Fibroblast of lung (primary cell): ENCODE measurements around the gene ATP6V0D1.

Experiments
- EZH2 ChIP-seq: IDR thresholded peaks from 2 replicates; pipeline ENCODE4 v1.5.1; 2012; ENCODE audit warnings: low read length, control low read depth, mild to moderate bottlenecking; ENCODE audit errors: missing control alignments
- TF ChIP-seq, protein P1 (sequence below), 2 donors: IDR thresholded peaks in 1 of 2; conservative IDR thresholded peaks in 1 of 2; 1 replicate in 1 of 2; 2 replicates in 1 of 2; pipeline ENCODE4 v1.5.1; 2011 to 2012; ENCODE audit warnings: low read length in 2 of 2, control low read depth in 1 of 2, inconsistent platforms in 1 of 2, low read depth in 1 of 2, mild to moderate bottlenecking in 1 of 2

DNA sequence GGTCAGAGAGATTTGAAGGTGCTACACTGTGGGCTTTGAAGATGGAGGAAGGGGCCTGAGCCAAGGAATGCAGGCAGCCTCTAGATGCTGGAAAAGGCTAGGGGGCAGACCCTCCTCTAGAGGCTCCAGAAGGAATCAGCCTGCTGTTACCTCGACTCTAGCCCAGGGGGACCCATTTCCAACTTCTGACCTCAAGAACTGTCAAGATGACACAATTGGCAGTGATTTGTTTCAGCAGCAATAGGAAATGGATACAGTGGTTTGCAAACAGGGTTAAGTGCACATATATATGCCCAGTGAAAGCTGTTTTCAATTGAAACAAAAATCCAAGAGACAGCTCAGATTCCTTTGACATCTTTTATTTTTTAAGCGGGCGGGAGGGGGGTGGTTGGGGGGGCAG is 61.0 kb downstream of the ATP6V0D1 start:
- TF ChIP-seq, protein P1, sequence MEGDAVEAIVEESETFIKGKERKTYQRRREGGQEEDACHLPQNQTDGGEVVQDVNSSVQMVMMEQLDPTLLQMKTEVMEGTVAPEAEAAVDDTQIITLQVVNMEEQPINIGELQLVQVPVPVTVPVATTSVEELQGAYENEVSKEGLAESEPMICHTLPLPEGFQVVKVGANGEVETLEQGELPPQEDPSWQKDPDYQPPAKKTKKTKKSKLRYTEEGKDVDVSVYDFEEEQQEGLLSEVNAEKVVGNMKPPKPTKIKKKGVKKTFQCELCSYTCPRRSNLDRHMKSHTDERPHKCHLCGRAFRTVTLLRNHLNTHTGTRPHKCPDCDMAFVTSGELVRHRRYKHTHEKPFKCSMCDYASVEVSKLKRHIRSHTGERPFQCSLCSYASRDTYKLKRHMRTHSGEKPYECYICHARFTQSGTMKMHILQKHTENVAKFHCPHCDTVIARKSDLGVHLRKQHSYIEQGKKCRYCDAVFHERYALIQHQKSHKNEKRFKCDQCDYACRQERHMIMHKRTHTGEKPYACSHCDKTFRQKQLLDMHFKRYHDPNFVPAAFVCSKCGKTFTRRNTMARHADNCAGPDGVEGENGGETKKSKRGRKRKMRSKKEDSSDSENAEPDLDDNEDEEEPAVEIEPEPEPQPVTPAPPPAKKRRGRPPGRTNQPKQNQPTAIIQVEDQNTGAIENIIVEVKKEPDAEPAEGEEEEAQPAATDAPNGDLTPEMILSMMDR (conservative IDR thresholded peaks at IDR 0.05 in 1 of 2, IDR thresholded peaks at IDR 0.05 in 1 of 2; ENCODE audit: low read depth in 1 of 2, low read length in 2 of 2): no peak
- TF ChIP-seq EZH2: no peak
